PFSK-1 (cell line): ENCODE results near the gene AKT1.

ENCODE experiments used
- FOXP2 ChIP-seq: optimal IDR thresholded peaks from 2 replicates; pipeline ENCODE3; 2011; ENCODE audit warnings: borderline replicate concordance, control low read depth, inconsistent platforms; ENCODE audit not compliant: insufficient read depth; ENCODE audit errors: extremely low read length, extremely low read depth
- POLR2AphosphoS5 ChIP-seq: IDR thresholded peaks from 2 replicates; pipeline ENCODE4 v1.6.1; 2012; ENCODE audit warnings: low read depth, mild to moderate bottlenecking, control low read depth, low read length, moderate library complexity
- REST ChIP-seq, 2 experiments: IDR thresholded peaks; 2 replicates each; pipeline versions ENCODE4 v1.6.1 to v1.8.0; 2011 to 2012; ENCODE audit warnings: low read depth in 2 of 2, low read length in 2 of 2, control low read depth in 1 of 2, inconsistent platforms in 1 of 2, mild to moderate bottlenecking in 1 of 2, moderate library complexity in 1 of 2; ENCODE audit not compliant: insufficient read depth in 1 of 2
- SIN3A ChIP-seq: IDR thresholded peaks from 2 replicates; pipeline ENCODE4 v1.6.1; 2012; ENCODE audit warnings: mild to moderate bottlenecking, low read length, moderate library complexity, borderline replicate concordance; ENCODE audit not compliant: insufficient read depth
- TAF1 ChIP-seq: IDR thresholded peaks from 2 replicates; pipeline ENCODE4 v1.6.1; 2012; ENCODE audit warnings: low read length, control low read depth, borderline replicate concordance; ENCODE audit not compliant: insufficient read depth

The AKT1 gene

DNA sequence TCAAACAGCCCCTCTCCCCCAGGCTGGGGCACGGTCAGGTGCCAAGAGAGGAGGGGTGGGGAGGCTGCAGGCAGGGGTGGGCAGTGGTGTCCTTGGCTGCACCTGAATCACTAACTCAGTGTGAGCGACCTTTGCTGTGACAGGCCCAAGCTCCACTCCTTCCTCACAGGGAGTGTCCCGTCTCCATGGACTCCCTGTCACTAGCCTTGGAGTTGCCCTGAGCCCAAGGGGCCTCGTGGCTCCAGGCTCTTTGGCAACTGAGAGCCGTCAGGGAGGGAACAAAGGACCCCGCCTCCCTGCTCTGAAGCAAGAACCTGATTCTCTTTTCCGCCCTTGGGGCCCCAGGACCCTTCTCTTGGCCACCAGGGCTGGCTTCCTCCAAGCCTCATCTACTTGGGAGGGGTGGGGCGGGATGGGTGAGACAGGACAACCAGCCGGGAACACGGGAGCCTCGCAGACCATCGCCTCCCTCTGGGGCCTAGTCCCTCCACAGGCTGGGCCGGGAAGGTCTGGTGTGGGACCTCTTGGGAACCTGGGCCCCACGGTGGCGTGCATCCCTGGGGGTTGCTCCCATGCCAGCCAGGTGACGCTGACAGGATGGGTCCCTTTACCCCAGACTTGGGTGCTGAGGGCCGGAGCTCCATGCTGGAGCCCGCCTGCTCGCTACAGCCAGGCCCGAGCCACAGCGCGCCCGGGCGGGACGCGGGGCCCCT, 72.5 kb downstream of the AKT1 start:
- TF ChIP-seq SIN3A (no peak), POLR2AphosphoS5 (no peak), FOXP2 (no peak), REST (IDR thresholded peaks at IDR 0.05; ENCODE audit: insufficient read depth in 1 of 2, low read depth in 2 of 2, low read length in 2 of 2) (no peak), TAF1 (no peak)

DNA sequence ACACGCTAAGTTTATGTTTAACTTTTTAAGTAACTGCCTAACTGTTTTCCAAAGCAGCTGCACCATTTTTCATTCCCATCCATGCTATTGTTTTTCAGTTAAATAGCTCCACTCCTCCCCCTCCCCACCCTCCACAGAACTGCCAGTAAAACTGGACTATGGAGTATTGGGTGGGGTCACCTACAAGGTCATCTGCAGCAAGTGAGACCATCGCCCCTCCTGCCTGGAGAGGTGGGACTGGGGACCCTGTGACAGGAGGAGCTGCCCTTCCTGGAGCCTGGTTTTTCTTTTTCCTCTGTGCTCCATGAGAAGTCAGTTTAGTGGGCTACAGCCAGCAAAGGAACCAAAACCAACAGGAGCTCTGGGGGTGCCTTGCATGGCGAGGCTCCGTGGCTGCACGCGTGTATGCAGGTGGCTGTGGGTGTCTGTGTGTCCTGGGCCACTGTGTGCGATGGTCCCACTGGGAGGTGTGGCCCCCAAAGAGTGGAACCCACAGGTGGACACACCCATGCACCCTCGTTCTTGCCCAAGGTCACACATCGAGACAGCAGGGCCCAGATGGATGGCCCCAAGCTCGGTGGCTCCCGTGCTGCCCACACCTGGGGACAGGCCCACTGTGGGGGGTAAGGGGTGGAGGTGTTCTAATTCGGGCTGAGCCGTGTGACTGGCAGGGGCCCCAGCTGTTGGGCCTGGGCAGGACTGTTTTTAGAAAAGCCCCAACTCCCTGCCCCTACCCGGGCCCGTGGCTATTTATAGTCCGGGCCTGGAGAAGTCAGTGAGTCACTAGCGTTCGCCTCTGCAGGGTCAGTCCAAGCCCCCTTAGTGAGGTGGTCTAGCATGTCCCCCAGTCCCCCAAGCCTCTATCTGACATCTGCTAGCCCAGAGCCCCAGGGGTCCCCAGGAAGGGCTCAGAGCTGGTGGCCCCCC, 73.8 kb downstream of the AKT1 start:
- TF ChIP-seq SIN3A (no peak), REST (IDR thresholded peaks at IDR 0.05; ENCODE audit: insufficient read depth in 1 of 2, low read depth in 2 of 2, low read length in 2 of 2) (no peak), TAF1 (no peak), POLR2AphosphoS5 (no peak), FOXP2 (no peak)
